ENCODE measurements around the gene BORCS6.

Gene BORCS6

GRCh38 chr17:8155996-8156245, 34.1 kb downstream of the BORCS6 start:
- in situ Hi-C loops (cut with HindIII; ENCODE audit: low sequenced_read_pairs): no loop called here

DNA sequence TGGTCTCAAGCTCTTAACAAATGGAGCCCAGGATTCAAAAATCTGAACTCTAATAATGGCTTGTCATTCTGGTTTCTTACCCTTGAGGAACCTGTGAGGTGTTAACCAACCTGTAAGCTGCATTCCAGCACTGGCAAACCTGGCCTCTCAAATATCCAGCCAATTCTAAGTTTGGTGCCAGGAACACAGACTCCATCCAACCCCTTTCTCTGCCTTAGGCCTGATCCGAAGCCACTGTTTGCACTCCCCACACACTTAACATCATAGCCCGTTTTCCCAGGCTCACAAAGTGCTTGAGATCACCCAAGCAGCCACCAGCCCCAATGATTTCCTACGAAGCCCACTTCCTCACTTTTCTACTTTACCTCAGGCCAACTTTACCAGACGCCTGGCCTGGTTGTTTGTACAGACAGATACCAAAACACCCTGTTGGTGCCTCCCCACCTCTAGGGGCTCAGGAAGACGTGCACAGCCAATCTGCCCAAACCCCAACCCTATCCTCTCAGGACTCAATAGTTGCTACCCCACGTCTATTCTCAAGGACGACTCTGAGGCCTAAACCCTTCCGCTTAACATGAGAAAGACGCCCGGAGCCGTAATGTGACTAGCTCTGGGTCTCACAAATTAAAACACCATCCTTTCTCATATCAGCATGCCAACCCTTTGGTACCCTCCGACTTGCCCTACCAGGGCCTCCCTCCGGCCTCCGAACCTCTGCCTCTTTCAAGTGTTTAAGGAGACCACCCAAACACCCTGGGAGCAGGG, 34.6 kb downstream of the BORCS6 start:
- in situ Hi-C loops (cut with HindIII; ENCODE audit: low sequenced_read_pairs): no loop called here

DNA sequence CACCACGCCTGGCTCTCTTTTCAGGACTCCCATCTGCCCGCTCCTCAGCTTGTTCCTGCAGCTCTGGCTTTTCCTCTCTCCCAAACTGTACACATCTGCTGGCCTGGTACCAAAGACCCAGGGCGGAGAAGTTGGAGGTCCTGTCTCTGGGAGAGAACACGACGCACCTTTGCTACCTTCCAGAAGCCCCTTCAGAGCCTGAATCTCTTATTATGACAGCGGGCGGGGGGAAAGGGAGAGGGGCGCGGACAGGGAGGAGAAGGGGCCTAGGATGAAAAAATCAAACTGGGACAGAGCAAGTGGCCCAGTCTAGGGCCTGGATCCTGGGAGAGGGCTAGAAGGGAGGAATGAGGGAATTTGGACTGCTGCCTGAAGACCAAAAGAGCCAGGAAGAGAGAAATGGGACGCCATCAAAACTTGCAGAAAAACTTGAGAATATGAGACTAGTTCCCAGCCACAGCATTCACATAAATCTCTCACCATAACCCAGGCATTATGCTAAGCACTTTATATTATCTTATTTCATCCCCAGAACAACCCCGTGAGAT, 35.3 kb downstream of the BORCS6 start:
- in situ Hi-C loops (cut with HindIII; ENCODE audit: low sequenced_read_pairs): no loop called here

GRCh38 chr17:8153957-8154607, 35.9 kb downstream of the BORCS6 start:
- in situ Hi-C loops (cut with HindIII; ENCODE audit: low sequenced_read_pairs): no loop called here

DNA sequence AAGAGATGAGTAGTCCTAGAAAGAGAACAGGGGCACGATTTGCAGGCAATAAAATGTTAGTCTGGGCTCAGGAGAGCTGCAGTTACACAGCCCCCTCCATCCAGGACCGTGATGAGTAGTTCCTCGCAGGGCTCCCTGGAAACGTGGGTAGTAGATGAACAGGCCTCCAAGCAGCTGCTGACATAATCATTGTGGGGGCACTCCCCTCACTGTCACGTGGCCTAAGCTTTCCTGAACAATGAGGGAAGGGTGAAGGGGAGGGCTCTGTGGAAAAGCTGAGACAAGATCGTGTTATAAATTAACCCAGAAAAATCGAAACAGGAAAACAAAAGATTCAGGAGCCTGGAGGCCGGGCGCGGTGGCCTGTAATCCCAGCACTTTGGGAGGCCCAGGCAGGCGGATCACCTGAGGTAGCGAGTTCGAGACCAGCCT, 36.4 kb downstream of the BORCS6 start:
- in situ Hi-C loops (cut with HindIII; ENCODE audit: low sequenced_read_pairs): no loop called here

DNA sequence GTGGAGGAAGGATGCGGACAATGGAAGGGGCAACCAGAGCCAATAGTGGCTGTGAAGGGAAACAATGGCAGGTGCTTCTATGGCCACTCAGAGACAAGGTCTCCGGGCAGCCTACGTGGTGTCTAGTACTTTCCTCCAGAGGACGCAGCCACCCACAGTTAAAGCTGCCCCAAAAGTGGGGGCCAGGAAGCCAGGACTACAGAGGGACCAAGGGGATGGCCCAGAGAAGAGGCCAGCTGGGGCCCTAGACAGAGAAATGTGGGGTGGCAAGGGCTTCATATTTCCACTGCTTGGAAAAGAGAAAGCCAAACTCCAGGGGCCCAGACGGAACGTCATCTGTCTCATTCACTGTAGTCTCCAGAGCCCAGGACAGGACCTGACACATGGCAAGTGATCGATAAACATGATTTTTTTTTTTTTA, 36.9 kb downstream of the BORCS6 start:
- in situ Hi-C loops (cut with HindIII; ENCODE audit: low sequenced_read_pairs): no loop called here

- in situ Hi-C loops (cut with HindIII; ENCODE audit: low sequenced_read_pairs): no loop called here
Observed at GRCh38 chr17:8152112-8152775, 37.7 kb downstream of the BORCS6 start, which contains the start of gene PER1. Gene PER1 (minus strand): TSS chr17:8152404. CDS start chr17:8150706, 1,698 bp downstream.

DNA sequence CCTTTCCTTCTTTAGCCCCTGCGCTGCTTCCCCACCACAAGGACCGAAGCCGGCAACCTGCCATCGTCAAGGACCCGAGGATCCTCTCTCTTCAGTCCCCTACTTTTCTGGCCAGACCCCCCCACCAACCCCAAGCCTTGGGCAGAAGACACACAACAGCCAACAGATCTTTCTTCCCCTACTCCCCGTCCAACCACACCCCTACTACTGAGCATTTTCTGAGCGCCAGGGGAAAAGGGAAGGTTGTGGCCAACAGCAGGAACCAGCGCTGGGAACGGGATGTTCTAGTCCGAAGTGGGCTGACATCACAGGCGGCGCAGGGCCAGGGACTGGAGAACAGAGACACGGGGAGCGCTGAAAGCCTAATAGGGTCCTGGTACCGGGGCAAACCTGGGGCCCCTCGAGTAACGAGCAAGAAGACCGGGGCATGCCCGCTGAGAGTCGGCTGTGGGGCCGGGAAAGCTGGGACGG, 38.3 kb downstream of the BORCS6 start:
- in situ Hi-C loops (cut with HindIII; ENCODE audit: low sequenced_read_pairs): no loop called here

DNA sequence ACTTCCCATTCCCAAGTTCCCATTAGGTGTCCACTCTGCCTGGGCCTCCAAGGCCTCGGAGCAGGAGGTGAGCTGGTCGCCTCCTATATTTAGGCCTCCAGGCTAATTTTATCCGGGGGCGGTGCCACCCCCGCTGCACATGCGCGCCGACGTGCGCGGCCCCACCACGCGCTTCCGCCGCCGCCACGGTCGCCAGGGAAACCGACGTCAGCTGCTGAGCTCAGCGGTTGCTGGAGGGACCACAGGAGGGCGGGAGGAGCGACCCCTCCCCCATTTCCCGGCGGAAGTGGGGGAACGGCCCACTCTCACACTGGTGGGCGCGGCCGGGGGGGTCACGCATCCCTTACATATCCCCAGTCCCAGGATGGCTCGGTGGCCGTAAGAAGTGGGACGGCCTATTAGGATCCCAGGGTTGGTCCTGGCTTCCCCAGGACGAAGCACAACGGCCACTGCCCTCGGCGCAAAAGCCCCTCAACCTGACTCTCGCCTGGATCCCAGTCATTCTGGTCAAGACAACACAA, 38.8 kb downstream of the BORCS6 start:
- in situ Hi-C loops (cut with HindIII; ENCODE audit: low sequenced_read_pairs): no loop called here

DNA sequence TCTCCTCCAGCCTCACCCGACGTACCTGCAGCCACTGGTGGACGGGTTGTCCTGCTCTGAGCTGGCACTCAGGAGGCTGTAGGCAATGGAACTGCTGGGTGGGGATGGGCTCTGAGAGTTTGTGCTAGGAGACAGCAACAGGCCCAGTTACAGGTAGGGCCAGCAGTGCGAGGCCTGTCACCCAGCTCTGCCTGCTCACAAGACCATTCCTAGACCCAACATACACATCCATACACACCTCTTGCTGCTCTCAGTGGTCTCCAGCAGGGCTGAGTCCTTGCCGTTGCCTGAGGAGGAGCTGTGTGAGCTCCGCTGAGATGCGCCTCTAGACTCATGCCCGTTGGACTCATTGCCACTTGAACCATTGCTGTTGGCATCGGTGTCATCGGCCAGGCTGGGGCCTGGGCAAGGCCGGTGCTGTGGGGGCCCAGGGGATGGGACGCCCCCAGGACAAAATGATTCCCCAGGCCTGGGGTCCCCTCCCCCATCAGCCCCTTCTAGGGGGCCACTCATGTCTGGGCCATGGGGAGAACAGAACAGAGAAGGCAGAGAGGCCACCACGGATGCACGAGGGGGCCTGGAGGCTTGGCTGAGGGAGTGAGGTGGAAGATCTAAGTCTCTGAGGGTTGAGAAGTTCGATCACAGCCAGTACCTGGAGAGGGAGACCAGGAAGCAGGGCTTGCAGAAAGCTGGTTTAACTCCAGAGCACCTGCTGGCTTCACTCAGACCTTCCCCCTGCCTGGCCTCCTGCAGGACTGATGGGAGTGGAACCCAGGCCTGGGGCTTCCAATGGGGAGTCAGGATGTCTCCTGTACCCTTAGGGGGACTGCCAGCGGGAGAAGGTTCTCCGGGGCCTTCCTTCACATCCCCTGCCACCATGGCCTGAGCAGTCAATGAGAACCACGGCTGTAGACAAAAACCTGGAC, 39.5 kb downstream of the BORCS6 start:
- in situ Hi-C loops (cut with HindIII; ENCODE audit: low sequenced_read_pairs): no loop called here

- in situ Hi-C loops (cut with HindIII; ENCODE audit: low sequenced_read_pairs): no loop called here
Observed at GRCh38 chr17:8149419-8150193, 40.4 kb downstream of the BORCS6 start.

DNA sequence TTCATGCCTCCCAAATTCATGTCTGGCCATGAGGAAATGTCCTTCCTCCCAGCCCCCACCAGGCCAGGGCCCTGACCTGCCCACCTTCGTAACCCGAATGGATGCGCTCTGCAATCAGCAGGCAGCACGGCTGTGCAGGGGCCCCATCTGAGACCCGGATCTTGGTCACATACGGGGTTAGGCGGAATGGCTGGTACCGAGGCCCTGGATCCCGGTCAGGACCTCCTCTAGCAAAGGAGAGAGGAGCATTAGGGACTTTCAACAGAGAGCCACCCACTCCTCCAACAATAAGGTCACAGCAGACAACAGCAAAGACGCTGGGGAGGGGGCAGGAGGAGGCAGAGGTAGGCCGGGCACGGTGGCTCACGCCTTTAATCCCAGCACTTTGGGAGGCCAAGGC, 41.4 kb downstream of the BORCS6 start:
- in situ Hi-C loops (cut with HindIII; ENCODE audit: low sequenced_read_pairs): no loop called here

DNA sequence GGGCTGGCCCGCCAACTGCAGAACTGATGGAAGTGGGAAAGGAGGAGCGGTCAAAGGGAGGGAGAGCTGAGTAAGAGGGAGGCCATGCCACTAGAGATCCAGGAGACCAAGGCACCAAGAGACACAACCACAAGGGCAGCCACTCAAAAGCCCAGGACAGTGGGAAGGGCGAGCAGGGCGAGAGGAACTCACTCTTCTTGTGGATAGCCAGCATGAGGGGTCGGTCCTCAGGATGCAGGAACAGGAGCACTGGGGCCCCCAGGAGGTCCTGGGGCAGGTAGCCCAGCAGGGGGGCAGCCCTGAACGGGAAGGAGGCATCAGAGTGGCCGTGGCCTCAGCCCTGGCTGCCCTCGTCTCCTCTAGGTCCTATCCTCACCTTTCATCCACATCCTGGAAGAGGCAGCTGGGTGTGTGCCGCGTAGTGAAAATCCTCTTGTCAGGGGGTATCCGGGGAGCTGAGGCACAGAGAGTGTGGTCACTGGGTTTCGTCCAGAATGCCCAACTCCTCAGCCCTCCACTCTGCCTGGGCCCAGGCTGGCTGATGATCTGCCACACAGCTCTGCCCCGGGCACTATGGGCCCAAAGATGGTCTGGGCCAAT, 42.1 kb downstream of the BORCS6 start:
- in situ Hi-C loops (cut with HindIII; ENCODE audit: low sequenced_read_pairs): no loop called here

GRCh38 chr17:8147141-8147804, 42.7 kb downstream of the BORCS6 start:
- in situ Hi-C loops (cut with HindIII; ENCODE audit: low sequenced_read_pairs): no loop called here

DNA sequence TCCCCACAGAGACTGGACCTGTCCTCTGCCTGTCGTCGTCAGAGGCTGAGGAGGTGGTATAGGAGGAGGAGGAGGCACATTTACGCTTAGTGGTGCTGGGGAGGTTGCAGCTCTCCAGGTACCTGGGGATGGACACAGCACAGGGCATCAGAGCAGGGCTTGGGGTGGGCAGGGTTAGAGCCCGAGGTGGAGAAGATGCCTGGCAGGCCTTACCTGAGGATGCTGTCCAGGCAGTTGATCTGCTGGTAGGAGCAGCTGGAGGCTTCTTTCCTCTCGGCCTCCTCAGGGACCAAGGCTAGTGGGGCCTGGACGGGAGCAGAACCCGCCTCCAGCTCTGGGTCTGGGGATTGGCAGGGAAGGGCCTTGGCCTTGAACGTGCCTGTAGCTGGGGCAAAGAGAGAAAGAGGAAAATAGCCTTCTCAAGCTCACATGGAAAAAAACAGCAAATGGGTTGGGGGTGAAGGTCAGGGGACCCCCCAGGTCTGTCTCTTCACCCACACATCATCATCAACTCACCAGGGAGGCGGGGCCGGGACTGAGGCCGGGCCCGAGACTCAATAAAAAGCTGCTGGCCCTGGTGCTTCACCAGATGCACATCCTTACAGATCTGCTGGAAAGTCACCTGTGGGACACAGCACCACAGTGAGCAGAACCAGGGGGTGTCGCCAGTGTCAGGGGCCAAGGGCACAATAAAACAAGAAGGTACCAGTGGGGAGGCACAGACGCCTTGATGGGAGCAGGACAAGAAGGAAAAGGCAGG, 43.4 kb downstream of the BORCS6 start:
- in situ Hi-C loops (cut with HindIII; ENCODE audit: low sequenced_read_pairs): no loop called here

DNA sequence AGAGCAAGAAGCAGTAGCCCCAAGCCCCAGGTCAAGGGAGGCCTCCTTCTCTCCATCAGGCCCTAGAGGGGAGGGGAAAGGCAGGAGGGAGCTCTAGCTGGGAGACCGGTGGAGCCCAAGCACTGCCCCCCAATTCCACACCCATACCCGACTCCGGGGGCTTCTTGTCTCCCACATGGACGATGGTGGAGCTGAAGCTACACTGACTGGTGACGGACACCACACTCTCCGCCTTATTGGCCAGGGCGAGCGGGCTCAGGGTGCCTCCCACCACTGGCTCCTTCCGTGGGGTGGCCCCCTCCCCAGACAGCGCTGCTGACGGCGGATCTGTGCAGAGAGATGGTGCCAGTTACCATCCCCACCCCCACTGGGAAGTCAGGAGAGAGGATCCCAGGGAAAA, 44.2 kb downstream of the BORCS6 start:
- in situ Hi-C loops (cut with HindIII; ENCODE audit: low sequenced_read_pairs): no loop called here

DNA sequence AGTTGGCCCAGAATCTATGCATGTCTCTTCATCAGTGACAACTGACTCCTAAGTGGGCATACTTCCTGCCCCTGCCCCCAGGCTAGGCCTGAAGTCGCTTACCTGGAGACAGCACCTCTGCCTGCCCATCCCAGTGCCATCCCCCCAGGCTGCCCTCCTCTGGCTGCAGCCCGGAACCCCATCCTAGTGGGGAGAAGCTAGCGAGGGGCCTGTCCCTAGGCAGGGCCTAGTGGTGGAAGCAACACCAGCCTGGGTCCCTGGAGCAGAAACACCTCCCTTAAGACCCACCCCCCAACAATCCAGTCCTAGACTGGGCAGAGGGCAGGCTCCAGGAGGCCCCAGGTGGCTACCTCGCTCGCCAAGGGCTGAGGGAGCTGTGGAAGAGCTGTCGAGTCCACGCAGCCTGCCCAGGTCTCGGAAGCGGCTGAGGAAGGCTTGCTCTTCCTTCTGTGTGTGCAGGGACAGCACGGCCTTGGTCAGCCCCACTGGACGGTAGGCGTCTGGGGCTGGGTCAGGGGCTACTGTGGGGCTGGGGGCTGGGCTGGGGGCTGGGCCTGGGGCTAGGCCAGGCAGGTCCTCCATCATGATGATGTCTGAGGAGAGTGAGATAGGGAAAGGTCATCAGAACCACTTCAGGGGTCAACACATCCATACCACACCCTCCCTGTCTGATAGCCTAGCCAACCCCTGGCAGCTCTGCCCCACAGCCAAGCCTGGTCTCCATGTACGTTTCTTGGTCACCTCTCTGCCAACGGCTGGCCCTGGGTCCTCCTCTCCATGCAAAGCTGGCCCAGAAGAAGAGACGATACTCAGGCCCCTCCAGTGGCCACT, 45.4 kb downstream of the BORCS6 start:
- in situ Hi-C loops (cut with HindIII; ENCODE audit: low sequenced_read_pairs): no loop called here

Measured in DLD1 (cell line).